ENCODE data around the gene ENOSF1. TPM values are rescaled to one million over a fixed set of nuclear protein-coding genes. Genes with fewer than 3 reads are reported as not detected.
"Not testable (repeated sequence)": the region's sequence is repeated elsewhere in the genome, so short reads cannot be mapped to it uniquely, and the experiment has no call there.

Gene ENOSF1
- polyA plus RNA-seq, 1 of the 3 experiments (the other 2 are of a cell fraction), result 23.3 TPM

- TF ChIP-seq CTCF (IDR thresholded peaks at IDR 0.05) (no peak), TCF12 (IDR thresholded peaks at IDR 0.05) (no peak)
Observed at GRCh38 chr18:731185-731584, 18.8 kb upstream of the ENOSF1 start (continued).

- H3K9me2 ChIP-seq, result no peaks in the 10 kb centered on the region
- no peak for DNase-seq
- H3K9ac ChIP-seq, result no peak overlapping the region
- no peaks in the 10 kb centered on the region for H3K36me3 ChIP-seq (replicated peaks in 1 of 2; ENCODE audit: control insufficient read depth in 1 of 2, insufficient read depth in 2 of 2, low read length in 1 of 2)
- TF ChIP-seq USF2 (IDR thresholded peaks at IDR 0.05; ENCODE audit: borderline replicate concordance, low read depth, low read length), result no peak
- TF ChIP-seq NFIC (IDR thresholded peaks at IDR 0.05; ENCODE audit: borderline replicate concordance), result no peak
- no peak for TF ChIP-seq MXI1 (IDR thresholded peaks at IDR 0.05; ENCODE audit: low read depth, low read length)
- TF ChIP-seq EZH2phosphoT487 (IDR thresholded peaks at IDR 0.05; ENCODE audit: borderline replicate concordance, low read depth), result no peak
- POLR2A ChIA-PET, result no interaction called here
- H4K20me1 ChIP-seq (ENCODE audit: insufficient read depth), result no peaks in the 10 kb centered on the region
- no peak overlapping the region for H2AFZ ChIP-seq (ENCODE audit: low read depth)
- no peak overlapping the region for H3K4me3 ChIP-seq (ENCODE audit: low read depth in 2 of 2, low read length in 1 of 2)
- no peak overlapping the region for H3K27ac ChIP-seq (ENCODE audit: low read depth in 2 of 2, low read length in 1 of 2)
- no peaks in the 10 kb centered on the region for H3F3A ChIP-seq (replicated peaks; ENCODE audit: insufficient read depth)
- no peaks in the 10 kb centered on the region for H3K27me3 ChIP-seq (ENCODE audit: insufficient read depth)
- H3K4me2 ChIP-seq, result no peak overlapping the region
- no peaks in the 10 kb centered on the region for H3K79me2 ChIP-seq (ENCODE audit: insufficient read depth)
- CTCF ChIA-PET, result no interaction called here
- H3K9me3 ChIP-seq, result no peaks in the 10 kb centered on the region
- no peaks in the 10 kb centered on the region for H3K4me1 ChIP-seq (ENCODE audit: control insufficient read depth in 1 of 2, insufficient read depth in 2 of 2, low read depth in 1 of 2, low read length in 1 of 2)
Observed at GRCh38 chr18:730692-731091, 18.3 kb upstream of the ENOSF1 start.

GRCh38 chr18:730120-730519 is 17.7 kb upstream of the ENOSF1 start:
- H3K36me3 ChIP-seq (replicated peaks in 1 of 2; ENCODE audit: control insufficient read depth in 1 of 2, insufficient read depth in 2 of 2, low read length in 1 of 2); H4K20me1 ChIP-seq (ENCODE audit: insufficient read depth); H3K27ac ChIP-seq (ENCODE audit: low read depth in 2 of 2, low read length in 1 of 2); H3K4me2 ChIP-seq; H3F3A ChIP-seq (replicated peaks; ENCODE audit: insufficient read depth); H3K27me3 ChIP-seq (ENCODE audit: insufficient read depth); CTCF ChIA-PET; H3K4me1 ChIP-seq (ENCODE audit: control insufficient read depth in 1 of 2, insufficient read depth in 2 of 2, low read depth in 1 of 2, low read length in 1 of 2); POLR2A ChIA-PET; H3K9me2 ChIP-seq; H3K79me2 ChIP-seq (ENCODE audit: insufficient read depth); H3K9ac ChIP-seq; H3K4me3 ChIP-seq (ENCODE audit: low read depth in 2 of 2, low read length in 1 of 2); H2AFZ ChIP-seq (ENCODE audit: low read depth); H3K9me3 ChIP-seq: not testable (repeated sequence)
- TF ChIP-seq CTCF (IDR thresholded peaks at IDR 0.05), result peak; percentile 34; the same call in 1 of the 2 replicates
- DNase-seq, result peak; percentile 20
- 54% methylated on average over 5 of the region's 5 CpGs for WGBS (ENCODE audit: low lambda C conversion rate)

Data from SK-N-SH (cell line).